Measurements from ENCODE around the gene EFNA3. TPM values are rescaled to one million over a fixed set of nuclear protein-coding genes. Genes with fewer than 3 reads are reported as not detected.

Gene EFNA3
- polyA plus RNA-seq (2013, experiment 1 of 2): 4.6 TPM
- polyA plus RNA-seq (2013, experiment 2 of 2): 7.0 TPM

GRCh38 chr1:155078469-155079209 is at the start of gene EFNA3:
Gene EFNA3 (plus strand): TSS chr1:155078837. CDS start chr1:155078942, 105 bp downstream.
- H3K27ac ChIP-seq (ENCODE audit: low read depth, low read length): no peak within 1 kb of the TSS
- 0 out of 2 replicates have a peak, but pooled peaks cover 7% of the 10 kb centered on the region for H3K4me1 ChIP-seq (ENCODE audit: insufficient read depth, low read length)
- H3K36me3 ChIP-seq (ENCODE audit: insufficient read depth, low read length): no peaks in the 10 kb centered on the region
- 2% methylated on average over 59 of the region's 59 CpGs for WGBS
- H3K4me3 ChIP-seq (ENCODE audit: low read length): peak within 1 kb of the TSS; percentile 56
- no peaks in the 10 kb centered on the region for H3K9me3 ChIP-seq (ENCODE audit: insufficient read depth, low read depth, low read length)
- H3K27me3 ChIP-seq (ENCODE audit: insufficient read depth, low read length): peaks cover 72% of the 10 kb centered on the region
- peak within 1 kb of the TSS; percentile 24; the same call in 1 of the 2 replicates for H3K9ac ChIP-seq (ENCODE audit: low read depth, low read length)

GRCh38 chr1:155029513-155030242 is 49.0 kb upstream of the EFNA3 start:
- H3K27me3 ChIP-seq (ENCODE audit: insufficient read depth, low read length): no peaks in the 10 kb centered on the region
- WGBS: 89% methylated on average over 16 of the region's 16 CpGs
- H3K9ac ChIP-seq (ENCODE audit: low read depth, low read length): no peak overlapping the region
- H3K4me1 ChIP-seq (ENCODE audit: insufficient read depth, low read length): peaks cover 3% of the 10 kb centered on the region; the same call in 1 of the 2 replicates
- no peaks in the 10 kb centered on the region for H3K9me3 ChIP-seq (ENCODE audit: insufficient read depth, low read depth, low read length)
- no peak overlapping the region for H3K4me3 ChIP-seq (ENCODE audit: low read length)
- no peaks in the 10 kb centered on the region for H3K36me3 ChIP-seq (ENCODE audit: insufficient read depth, low read length)
- no peak overlapping the region for H3K27ac ChIP-seq (ENCODE audit: low read depth, low read length)

- peaks cover 3% of the 10 kb centered on the region; the same call in 1 of the 2 replicates for H3K4me1 ChIP-seq (ENCODE audit: insufficient read depth, low read length)
- no peak overlapping the region for H3K9ac ChIP-seq (ENCODE audit: low read depth, low read length)
- 90% methylated on average over 15 of the region's 15 CpGs for WGBS
- H3K9me3 ChIP-seq (ENCODE audit: insufficient read depth, low read depth, low read length): no peaks in the 10 kb centered on the region
- H3K4me3 ChIP-seq (ENCODE audit: low read length): no peak overlapping the region
- H3K27ac ChIP-seq (ENCODE audit: low read depth, low read length): no peak overlapping the region
- no peaks in the 10 kb centered on the region for H3K27me3 ChIP-seq (ENCODE audit: insufficient read depth, low read length)
- no peaks in the 10 kb centered on the region for H3K36me3 ChIP-seq (ENCODE audit: insufficient read depth, low read length)
Measured at GRCh38 chr1:155030243-155030795, 48.3 kb upstream of the EFNA3 start.

GRCh38 chr1:155030899-155031298 is 47.7 kb upstream of the EFNA3 start:
- H3K4me3 ChIP-seq (ENCODE audit: low read length): no peak overlapping the region
- H3K36me3 ChIP-seq (ENCODE audit: insufficient read depth, low read length): no peaks in the 10 kb centered on the region
- H3K27me3 ChIP-seq (ENCODE audit: insufficient read depth, low read length): no peaks in the 10 kb centered on the region
- peaks cover 3% of the 10 kb centered on the region; the same call in 1 of the 2 replicates for H3K4me1 ChIP-seq (ENCODE audit: insufficient read depth, low read length)
- H3K9me3 ChIP-seq (ENCODE audit: insufficient read depth, low read depth, low read length): no peaks in the 10 kb centered on the region
- no peak overlapping the region for H3K9ac ChIP-seq (ENCODE audit: low read depth, low read length)
- WGBS: 91% methylated on average over 11 of the region's 11 CpGs
- no peak overlapping the region for H3K27ac ChIP-seq (ENCODE audit: low read depth, low read length)

DNA sequence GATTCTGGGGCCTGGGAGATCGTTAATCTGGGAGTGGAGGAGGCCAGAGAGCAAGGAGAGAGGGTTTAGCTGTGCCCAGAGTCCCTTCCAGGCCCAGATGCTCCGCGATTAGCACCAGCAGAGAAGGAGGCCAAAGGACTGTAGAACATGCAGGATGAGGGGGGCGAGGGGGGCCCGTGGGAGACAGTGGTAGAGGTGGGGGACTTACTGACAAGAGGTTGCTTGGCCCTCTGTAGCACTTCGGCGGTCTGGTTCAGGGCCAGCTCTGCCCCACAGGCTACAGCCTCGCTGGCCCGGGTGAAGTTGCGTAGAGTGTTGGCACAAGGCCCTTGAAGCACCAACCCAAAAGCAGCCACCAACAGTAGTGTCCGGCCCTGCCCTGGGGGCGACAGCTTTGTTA is 45.8 kb upstream of the EFNA3 start:
- Histone ChIP-seq H3K9me3 (ENCODE audit: insufficient read depth, low read depth, low read length) (no peaks in the 10 kb centered on the region), H3K27me3 (ENCODE audit: insufficient read depth, low read length) (no peaks in the 10 kb centered on the region), H3K36me3 (ENCODE audit: insufficient read depth, low read length) (no peaks in the 10 kb centered on the region), H3K4me3 (ENCODE audit: low read length) (no peak overlapping the region), H3K27ac (ENCODE audit: low read depth, low read length) (no peak overlapping the region), H3K4me1 (ENCODE audit: insufficient read depth, low read length) (no peaks in the 10 kb centered on the region), H3K9ac (ENCODE audit: low read depth, low read length) (no peak overlapping the region)
- WGBS: 92% methylated on average over 12 of the region's 12 CpGs

GRCh38 chr1:155033524-155033923 is 45.1 kb upstream of the EFNA3 start, which contains the start of the genes DCST1 and DCST2:
Gene DCST1 (plus strand): TSS chr1:155033824. CDS start chr1:155034037, 213 bp downstream.
Gene DCST2 (minus strand): TSS chr1:155033781. CDS start chr1:155033701, 80 bp downstream.
- WGBS: 93% methylated on average over 9 of the region's 9 CpGs
- Histone ChIP-seq H3K27me3 (ENCODE audit: insufficient read depth, low read length) (no peaks in the 10 kb centered on the region), H3K9ac (ENCODE audit: low read depth, low read length) (no peak within 1 kb of the TSS), H3K4me1 (ENCODE audit: insufficient read depth, low read length) (peaks cover 2% of the 10 kb centered on the region; the same call in 1 of the 2 replicates), H3K36me3 (ENCODE audit: insufficient read depth, low read length) (no peaks in the 10 kb centered on the region), H3K4me3 (ENCODE audit: low read length) (no peak within 1 kb of the TSS), H3K27ac (ENCODE audit: low read depth, low read length) (no peak within 1 kb of the TSS), H3K9me3 (ENCODE audit: insufficient read depth, low read depth, low read length) (no peaks in the 10 kb centered on the region)

- Histone ChIP-seq H3K27me3 (ENCODE audit: insufficient read depth, low read length) (no peaks in the 10 kb centered on the region), H3K4me3 (ENCODE audit: low read length) (no peak overlapping the region), H3K36me3 (ENCODE audit: insufficient read depth, low read length) (no peaks in the 10 kb centered on the region), H3K9me3 (ENCODE audit: insufficient read depth, low read depth, low read length) (no peaks in the 10 kb centered on the region), H3K9ac (ENCODE audit: low read depth, low read length) (no peak overlapping the region), H3K27ac (ENCODE audit: low read depth, low read length) (no peak overlapping the region), H3K4me1 (ENCODE audit: insufficient read depth, low read length) (peaks cover 3% of the 10 kb centered on the region; the same call in 1 of the 2 replicates)
- 91% methylated on average over 20 of the region's 20 CpGs for WGBS
Measured at GRCh38 chr1:155034318-155035208, 44.1 kb upstream of the EFNA3 start.

DNA sequence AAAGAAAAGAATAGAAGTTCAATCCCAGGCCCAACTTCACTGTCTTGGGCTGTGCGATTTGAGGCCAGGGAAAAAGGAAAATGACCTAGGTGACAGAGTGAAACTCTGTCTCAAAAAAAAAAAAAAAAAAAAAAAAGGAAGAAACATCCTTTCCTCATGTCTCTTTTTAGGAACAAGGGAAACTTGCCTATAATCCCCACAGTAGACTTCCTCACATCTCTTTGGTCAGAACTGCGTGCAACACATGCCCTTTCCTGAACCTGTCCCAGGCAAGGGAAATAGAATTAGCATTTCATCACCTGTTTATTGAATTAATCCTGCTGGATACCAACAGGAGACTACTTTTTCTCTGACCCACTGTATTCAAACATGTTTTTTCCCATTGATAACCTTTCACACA is 42.7 kb upstream of the EFNA3 start:
- no peak overlapping the region for H3K4me3 ChIP-seq (ENCODE audit: low read length)
- no peak overlapping the region for H3K9ac ChIP-seq (ENCODE audit: low read depth, low read length)
- no peaks in the 10 kb centered on the region for H3K9me3 ChIP-seq (ENCODE audit: insufficient read depth, low read depth, low read length)
- no peak overlapping the region for H3K27ac ChIP-seq (ENCODE audit: low read depth, low read length)
- H3K36me3 ChIP-seq (ENCODE audit: insufficient read depth, low read length): no peaks in the 10 kb centered on the region
- 100% methylated on average over 2 of the region's 2 CpGs for WGBS
- H3K4me1 ChIP-seq (ENCODE audit: insufficient read depth, low read length): peaks cover 3% of the 10 kb centered on the region; the same call in 1 of the 2 replicates
- H3K27me3 ChIP-seq (ENCODE audit: insufficient read depth, low read length): no peaks in the 10 kb centered on the region

- Histone ChIP-seq H3K36me3 (ENCODE audit: insufficient read depth, low read length) (no peaks in the 10 kb centered on the region), H3K9me3 (ENCODE audit: insufficient read depth, low read depth, low read length) (no peaks in the 10 kb centered on the region), H3K9ac (ENCODE audit: low read depth, low read length) (no peak overlapping the region), H3K27me3 (ENCODE audit: insufficient read depth, low read length) (no peaks in the 10 kb centered on the region), H3K27ac (ENCODE audit: low read depth, low read length) (no peak overlapping the region), H3K4me3 (ENCODE audit: low read length) (no peak overlapping the region), H3K4me1 (ENCODE audit: insufficient read depth, low read length) (peaks cover 3% of the 10 kb centered on the region; the same call in 1 of the 2 replicates)
- WGBS: 95% methylated on average over 3 of the region's 3 CpGs
Measured at GRCh38 chr1:155037043-155037442, 41.6 kb upstream of the EFNA3 start.

- Histone ChIP-seq H3K4me3 (ENCODE audit: low read length) (no peak overlapping the region), H3K9me3 (ENCODE audit: insufficient read depth, low read depth, low read length) (no peaks in the 10 kb centered on the region), H3K4me1 (ENCODE audit: insufficient read depth, low read length) (peaks cover 3% of the 10 kb centered on the region; the same call in 1 of the 2 replicates), H3K9ac (ENCODE audit: low read depth, low read length) (no peak overlapping the region), H3K36me3 (ENCODE audit: insufficient read depth, low read length) (no peaks in the 10 kb centered on the region), H3K27me3 (ENCODE audit: insufficient read depth, low read length) (no peaks in the 10 kb centered on the region), H3K27ac (ENCODE audit: low read depth, low read length) (no peak overlapping the region)
- WGBS: 90% methylated on average over 6 of the region's 6 CpGs
Measured at GRCh38 chr1:155037851-155038441, 40.7 kb upstream of the EFNA3 start.

Data from HUES64 (cell line).